ENCODE data around the gene RHOB.

Gene RHOB

DNA sequence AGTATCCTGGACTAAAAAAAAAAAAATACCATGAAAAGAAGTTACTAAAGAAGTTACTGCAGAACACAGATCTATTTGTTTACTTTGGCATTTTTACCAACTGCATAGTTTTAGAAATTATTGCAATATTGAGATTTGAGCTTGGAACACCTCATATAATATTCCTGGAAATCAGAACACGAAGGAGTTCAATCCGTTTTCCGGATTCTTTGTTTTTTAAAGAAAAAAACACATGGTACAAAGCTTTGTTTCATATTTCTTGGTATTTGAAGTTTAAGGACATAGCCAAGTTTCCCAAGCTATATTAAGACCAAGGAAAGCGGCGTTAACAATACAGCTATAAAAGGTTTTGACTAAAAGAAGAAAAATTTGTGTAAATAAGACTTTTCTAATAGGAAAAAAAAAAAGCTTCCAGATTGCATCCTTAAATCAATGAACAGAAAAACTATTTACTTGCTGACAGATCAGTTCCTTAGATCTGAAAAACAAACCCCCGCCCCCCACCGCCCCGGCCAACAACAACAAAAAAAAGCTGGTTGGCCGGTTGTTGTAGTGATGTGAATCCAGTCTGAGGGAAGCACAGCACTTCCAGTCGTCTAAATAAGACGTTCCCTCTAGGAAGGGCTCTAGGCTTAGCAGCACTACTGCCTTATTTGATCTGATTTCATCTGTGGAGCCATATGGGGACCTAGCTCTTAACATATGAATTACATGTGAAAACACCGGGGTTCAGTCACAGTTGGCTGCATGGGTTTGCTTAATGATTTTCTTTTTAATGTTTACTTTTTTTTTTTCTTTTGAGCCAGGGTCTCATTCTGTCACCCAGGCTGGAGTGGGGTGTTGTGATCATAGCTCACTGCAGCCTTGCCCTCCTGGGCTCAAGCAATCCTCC lies 2.5 kb upstream of the RHOB start:
- DNase-seq (ENCODE audit: low read depth): peak; percentile 74
- no peak for TF ChIP-seq CTCF (conservative IDR thresholded peaks at IDR 0.05; ENCODE audit: control insufficient read depth, insufficient read depth, low read depth, low read length)
- H3K4me3 ChIP-seq (ENCODE audit: control insufficient read depth, low read depth, low read length): no peak overlapping the region

GRCh38 chr2:20444993-20445910 lies 1.6 kb upstream of the RHOB start:
- no peak overlapping the region for H3K4me3 ChIP-seq (ENCODE audit: control insufficient read depth, low read depth, low read length)
- no peak for DNase-seq (ENCODE audit: low read depth)
- TF ChIP-seq CTCF (conservative IDR thresholded peaks at IDR 0.05; ENCODE audit: control insufficient read depth, insufficient read depth, low read depth, low read length): no peak

DNA sequence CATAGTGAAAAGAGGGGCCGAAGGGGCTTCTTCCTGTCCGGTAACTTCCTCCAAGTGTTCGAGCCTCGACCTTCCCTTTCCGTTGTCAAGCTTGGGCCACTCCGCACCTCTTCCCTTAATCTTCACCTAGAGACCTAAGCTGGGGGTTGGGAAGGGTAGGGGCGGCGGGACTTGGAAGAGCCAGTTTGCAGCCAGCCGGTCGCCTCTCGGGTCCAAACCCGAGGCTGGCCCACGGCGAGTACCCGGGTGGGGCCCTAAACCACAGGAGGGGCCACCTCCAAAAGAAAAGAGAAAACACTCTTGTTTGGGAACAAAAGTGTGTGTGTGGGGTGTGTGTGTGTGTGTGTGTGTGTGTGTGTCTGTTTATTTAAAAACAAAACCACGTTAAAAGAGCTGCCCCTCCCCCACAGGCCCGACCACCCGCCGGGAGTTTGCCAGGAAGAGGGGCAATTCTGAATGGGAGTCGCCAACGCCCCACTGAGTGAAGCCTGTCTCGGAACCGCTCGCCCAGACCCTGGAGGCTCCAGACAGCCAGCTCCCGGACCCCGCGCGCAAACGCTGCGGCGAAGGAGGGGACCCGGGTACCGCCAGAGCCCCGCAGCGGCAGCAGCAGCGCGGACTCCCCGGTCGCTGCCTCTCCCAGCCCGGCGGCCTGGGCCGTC lies 488 bp upstream of the RHOB start:
- H3K4me3 ChIP-seq (ENCODE audit: control insufficient read depth, low read depth, low read length): peak overlapping the region; percentile 87
- no peak for DNase-seq (ENCODE audit: low read depth)
- TF ChIP-seq CTCF (conservative IDR thresholded peaks at IDR 0.05; ENCODE audit: control insufficient read depth, insufficient read depth, low read depth, low read length): no peak

DNA sequence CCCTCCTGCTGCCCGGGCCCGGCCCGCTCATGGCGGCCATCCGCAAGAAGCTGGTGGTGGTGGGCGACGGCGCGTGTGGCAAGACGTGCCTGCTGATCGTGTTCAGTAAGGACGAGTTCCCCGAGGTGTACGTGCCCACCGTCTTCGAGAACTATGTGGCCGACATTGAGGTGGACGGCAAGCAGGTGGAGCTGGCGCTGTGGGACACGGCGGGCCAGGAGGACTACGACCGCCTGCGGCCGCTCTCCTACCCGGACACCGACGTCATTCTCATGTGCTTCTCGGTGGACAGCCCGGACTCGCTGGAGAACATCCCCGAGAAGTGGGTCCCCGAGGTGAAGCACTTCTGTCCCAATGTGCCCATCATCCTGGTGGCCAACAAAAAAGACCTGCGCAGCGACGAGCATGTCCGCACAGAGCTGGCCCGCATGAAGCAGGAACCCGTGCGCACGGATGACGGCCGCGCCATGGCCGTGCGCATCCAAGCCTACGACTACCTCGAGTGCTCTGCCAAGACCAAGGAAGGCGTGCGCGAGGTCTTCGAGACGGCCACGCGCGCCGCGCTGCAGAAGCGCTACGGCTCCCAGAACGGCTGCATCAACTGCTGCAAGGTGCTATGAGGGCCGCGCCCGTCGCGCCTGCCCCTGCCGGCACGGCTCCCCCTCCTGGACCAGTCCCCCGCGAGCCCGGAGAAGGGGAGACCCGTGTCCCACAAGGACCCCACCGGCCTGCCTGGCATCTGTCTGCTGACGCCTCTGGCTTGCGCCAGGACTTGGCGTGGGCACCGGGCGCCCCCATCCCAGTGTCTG lies 767 bp downstream of the RHOB start:
- DNase-seq (ENCODE audit: low read depth): peak; percentile 41
- H3K4me3 ChIP-seq (ENCODE audit: control insufficient read depth, low read depth, low read length): peak overlapping the region; percentile 87
- TF ChIP-seq CTCF (conservative IDR thresholded peaks at IDR 0.05; ENCODE audit: control insufficient read depth, insufficient read depth, low read depth, low read length): no peak

DNA sequence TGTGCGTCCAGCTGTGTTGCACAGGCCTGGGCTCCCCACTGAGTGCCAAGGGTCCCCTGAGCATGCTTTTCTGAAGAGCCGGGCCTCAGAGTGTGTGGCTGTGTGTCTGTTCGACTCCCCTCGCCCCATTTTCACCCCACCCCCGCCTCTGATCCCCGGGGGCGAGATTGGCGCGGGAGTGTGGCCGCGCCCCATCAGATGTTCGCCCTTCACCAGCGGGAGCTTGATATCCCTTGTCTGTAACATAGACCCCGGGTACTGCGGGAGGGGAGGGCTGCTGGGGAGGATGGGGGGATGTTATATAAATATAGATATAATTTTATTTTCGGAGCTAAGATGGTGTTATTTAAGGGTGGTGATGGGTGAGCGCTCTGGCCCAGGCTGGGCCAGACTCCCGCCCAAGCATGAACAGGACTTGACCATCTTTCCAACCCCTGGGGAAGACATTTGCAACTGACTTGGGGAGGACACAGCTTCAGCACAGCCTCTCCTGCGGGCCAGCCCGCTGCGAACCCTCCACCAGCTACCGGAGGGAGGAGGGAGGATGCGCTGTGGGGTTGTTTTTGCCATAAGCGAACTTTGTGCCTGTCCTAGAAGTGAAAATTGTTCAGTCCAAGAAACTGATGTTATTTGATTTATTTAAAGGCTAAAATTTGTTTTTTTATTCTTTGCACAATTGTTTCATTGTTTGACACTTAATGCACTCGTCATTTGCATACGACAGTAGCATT lies 1.5 kb downstream of the RHOB start:
- DNase-seq (ENCODE audit: low read depth): peak; percentile 29
- H3K4me3 ChIP-seq (ENCODE audit: control insufficient read depth, low read depth, low read length): peak overlapping the region; percentile 87
- TF ChIP-seq CTCF (conservative IDR thresholded peaks at IDR 0.05; ENCODE audit: control insufficient read depth, insufficient read depth, low read depth, low read length): no peak

Measured in fibroblast of mammary gland (primary cell).